HepG2 (cell line): Measurements from ENCODE around the gene ZNF491. TPM values are rescaled to one million over a fixed set of nuclear protein-coding genes. Genes with fewer than 3 reads are reported as not detected.
A peak's percentile ranks its signal among the peaks of the same experiment; 100 is the strongest.

Experiments used
- CBFB ChIP-seq: sonication (generic); formaldehyde crosslinking; IDR thresholded peaks from 2 replicates; pipeline ENCODE4 v1.4.0; 2020; ENCODE audit warnings: missing genetic modification reagents
- CREB3 ChIP-seq: sonication (generic); formaldehyde crosslinking; IDR thresholded peaks from 2 replicates; pipeline ENCODE4 v1.5.0; 2020; ENCODE audit warnings: missing genetic modification reagents
- ELF3 ChIP-seq: IDR thresholded peaks from 2 replicates; pipeline ENCODE4 v1.6.1; 2016; ENCODE audit warnings: missing genetic modification reagents, missing compliant biosample characterization
- ESRRA ChIP-seq: sonication (generic); formaldehyde crosslinking; IDR thresholded peaks from 2 replicates; pipeline ENCODE4 v1.5.1; 2020; ENCODE audit warnings: mild to moderate bottlenecking, low read depth, missing genetic modification reagents
- KAT2B ChIP-seq: fragments of 150-350 bp; IDR thresholded peaks from 2 replicates; pipeline ENCODE4 v1.6.1; 2014; ENCODE audit warnings: low read depth, low read length, borderline replicate concordance
- NR2C2 ChIP-seq: sonication (generic); formaldehyde crosslinking; IDR thresholded peaks from 2 replicates; pipeline ENCODE4 v1.4.0; 2020; ENCODE audit warnings: missing genetic modification reagents, mild to moderate bottlenecking, moderate library complexity, borderline replicate concordance
- RFXANK ChIP-seq: IDR thresholded peaks from 2 replicates; pipeline ENCODE4 v1.6.1; 2016
- SNRNP70 ChIP-seq: fragments of 200-400 bp; formaldehyde crosslinking; IDR thresholded peaks from 2 replicates; pipeline ENCODE4 v1.6.1; 2017; ENCODE audit warnings: mild to moderate bottlenecking, low read depth, low read length, moderate library complexity
- SP2 ChIP-seq: sonication (generic); formaldehyde crosslinking; IDR thresholded peaks from 2 replicates; pipeline ENCODE4 v1.5.1; 2020; ENCODE audit warnings: mild to moderate bottlenecking, missing genetic modification reagents
- THAP7 ChIP-seq: sonication (generic); formaldehyde crosslinking; IDR thresholded peaks from 2 replicates; pipeline ENCODE4 v1.8.1; 2023; ENCODE audit warnings: mild to moderate bottlenecking, missing genetic modification reagents
- ZNF12 ChIP-seq: sonication (generic); formaldehyde crosslinking; IDR thresholded peaks from 2 replicates; pipeline ENCODE4 v1.5.0; 2020; ENCODE audit warnings: missing genetic modification reagents
- ZNF232 ChIP-seq: sonication (generic); formaldehyde crosslinking; IDR thresholded peaks from 2 replicates; pipeline ENCODE4 v1.4.0; 2020; ENCODE audit warnings: missing genetic modification reagents, borderline replicate concordance
- ZNF407 ChIP-seq: sonication (generic); formaldehyde crosslinking; IDR thresholded peaks from one replicate; pipeline ENCODE4 v1.5.1; 2020; ENCODE audit warnings: mild to moderate bottlenecking, missing genetic modification reagents; ENCODE audit errors: not compliant biosample characterization
- ZNF552 ChIP-seq: sonication (generic); formaldehyde crosslinking; IDR thresholded peaks from 2 replicates; pipeline ENCODE4 v1.9.0; 2022; ENCODE audit warnings: missing genetic modification reagents, mild to moderate bottlenecking, borderline replicate concordance
- polyA plus RNA-seq, 8 experiments: library from polyadenylated mRNA; depleted of rRNA in 3 of 8; stranded (reverse) in 7 of 8; unstranded in 1 of 8; fragments of >200 nt; fragmentation: Illumina TruSeq in 4 of 8; extraction: Trizol in 4 of 8; gene quantifications; 2 replicates each; pipeline versions ENCODE4 v1.2.1 to v1.2.3, GENCODE V29; 2011 to 2016; ENCODE audit warnings: low read depth in 4 of 8, missing spikeins in 1 of 8, mixed read lengths in 1 of 8; ENCODE audit not compliant: insufficient read depth in 1 of 8
- total RNA-seq, 5 experiments: library from RNA; depleted of rRNA; stranded (reverse); fragments of >200 nt; fragmentation: Illumina TruSeq; extraction: Trizol; gene quantifications; 2 replicates each; pipeline ENCODE4 v1.2.3, GENCODE V29; 2016; ENCODE audit warnings: low read depth in 1 of 5
- TF ChIP-seq, protein P1 (sequence below): sonication (generic); formaldehyde crosslinking; IDR thresholded peaks from 2 replicates; pipeline ENCODE4 v1.5.1; 2020; ENCODE audit warnings: mild to moderate bottlenecking, missing genetic modification reagents, borderline replicate concordance
- TF ChIP-seq, protein P2 (sequence below): sonication (generic); formaldehyde crosslinking; IDR thresholded peaks from 2 replicates; pipeline ENCODE4 v1.4.0; 2020; ENCODE audit warnings: missing genetic modification reagents

ZNF491 gene
- total and polyA plus RNA-seq, 2 of the 13 experiments (the other 11 are each of a cell fraction or from before 2014, with no cell fraction given) = 0.57 to 2.2 TPM

DNA sequence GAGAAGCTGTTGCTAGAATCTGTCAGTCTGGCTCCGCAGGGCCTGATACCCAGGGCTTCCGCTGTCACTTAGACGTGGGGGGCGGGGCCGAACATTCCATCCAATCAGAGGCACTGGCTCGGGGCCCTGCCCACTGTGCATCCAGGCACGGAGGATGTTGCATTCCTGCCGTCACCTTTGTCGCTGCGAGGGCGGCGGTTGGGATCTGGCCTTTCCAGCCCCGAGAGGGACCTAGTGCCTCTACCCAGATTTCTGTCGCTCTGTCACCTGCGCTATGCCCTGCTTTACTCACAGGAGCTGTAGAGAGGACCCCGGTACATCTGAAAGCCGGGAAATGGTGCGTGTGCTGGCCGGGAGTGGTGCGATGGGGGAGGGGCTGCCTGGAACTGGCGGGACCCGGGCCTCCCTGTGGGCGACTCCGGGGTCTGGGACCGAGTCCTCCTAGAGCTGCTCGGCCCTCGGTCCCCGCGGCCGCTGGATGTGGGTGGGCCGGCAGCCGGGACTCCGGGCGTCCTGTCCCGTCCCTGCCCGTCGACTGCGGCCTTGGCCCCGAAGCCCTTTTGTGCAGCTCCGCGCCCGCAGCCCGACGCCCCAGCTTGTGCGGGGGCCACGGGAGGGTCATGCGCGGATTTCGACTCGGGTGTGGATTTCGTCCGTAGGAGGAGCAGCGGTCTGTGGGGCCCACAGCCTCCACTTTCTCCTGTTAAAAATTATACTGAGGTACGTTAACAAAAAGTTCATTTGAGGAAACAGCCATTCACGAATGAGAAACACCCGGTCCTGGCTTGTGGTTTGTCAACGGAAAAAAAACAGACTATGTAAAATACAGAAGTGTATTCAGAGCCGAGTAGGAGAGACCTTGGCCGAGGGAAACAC lies 50.5 kb downstream of the ZNF491 start, which contains the start of gene ZNF439 (continued):
- no peak for TF ChIP-seq KAT2B
- TF ChIP-seq NR2C2 (CRISPR knock-in tag) = no peak
- TF ChIP-seq, protein P1, sequence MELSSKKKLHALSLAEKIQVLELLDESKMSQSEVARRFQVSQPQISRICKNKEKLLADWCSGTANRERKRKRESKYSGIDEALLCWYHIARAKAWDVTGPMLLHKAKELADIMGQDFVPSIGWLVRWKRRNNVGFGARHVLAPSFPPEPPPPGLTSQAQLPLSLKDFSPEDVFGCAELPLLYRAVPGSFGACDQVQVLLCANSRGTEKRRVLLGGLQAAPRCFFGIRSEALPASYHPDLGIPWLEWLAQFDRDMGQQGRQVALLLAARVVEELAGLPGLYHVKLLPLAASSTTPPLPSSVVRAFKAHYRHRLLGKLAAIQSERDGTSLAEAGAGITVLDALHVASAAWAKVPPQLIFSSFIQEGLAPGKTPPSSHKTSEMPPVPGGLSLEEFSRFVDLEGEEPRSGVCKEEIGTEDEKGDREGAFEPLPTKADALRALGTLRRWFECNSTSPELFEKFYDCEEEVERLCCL (CRISPR knock-in tag) = no peak
- TF ChIP-seq RFXANK (CRISPR knock-in tag) = no peak
- TF ChIP-seq ESRRA (CRISPR knock-in tag) = no peak
- peak; percentile 98 for TF ChIP-seq ZNF407 (CRISPR knock-in tag)
- TF ChIP-seq, protein P2, sequence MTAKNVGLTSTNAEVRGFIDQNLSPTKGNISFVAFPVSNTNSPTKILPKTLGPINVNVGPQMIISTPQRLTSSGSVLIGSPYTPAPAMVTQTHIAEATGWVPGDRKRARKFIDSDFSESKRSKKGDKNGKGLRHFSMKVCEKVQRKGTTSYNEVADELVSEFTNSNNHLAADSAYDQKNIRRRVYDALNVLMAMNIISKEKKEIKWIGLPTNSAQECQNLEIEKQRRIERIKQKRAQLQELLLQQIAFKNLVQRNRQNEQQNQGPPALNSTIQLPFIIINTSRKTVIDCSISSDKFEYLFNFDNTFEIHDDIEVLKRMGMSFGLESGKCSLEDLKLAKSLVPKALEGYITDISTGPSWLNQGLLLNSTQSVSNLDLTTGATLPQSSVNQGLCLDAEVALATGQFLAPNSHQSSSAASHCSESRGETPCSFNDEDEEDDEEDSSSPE (CRISPR knock-in tag) = no peak
- TF ChIP-seq ELF3 (CRISPR knock-in tag) = peak; percentile 48; the same call in 1 of the 2 replicates
- no peak for TF ChIP-seq CBFB (CRISPR knock-in tag)
- TF ChIP-seq CREB3 (CRISPR knock-in tag) = no peak
- TF ChIP-seq THAP7 (CRISPR knock-in tag) = no peak
- peak; percentile 52; the same call in 1 of the 2 replicates for TF ChIP-seq SP2 (CRISPR knock-in tag)
- TF ChIP-seq SNRNP70 = no peak
- TF ChIP-seq ZNF552 = no peak
- TF ChIP-seq ZNF232 (CRISPR knock-in tag) = no peak
- no peak for TF ChIP-seq ZNF12 (CRISPR knock-in tag)
